ENCODE data around the gene EDEM2. TPM values are rescaled to one million over a fixed set of nuclear protein-coding genes. Genes with fewer than 3 reads are reported as not detected.
"Not testable (repeated sequence)": the region's sequence is repeated elsewhere in the genome, so short reads cannot be mapped to it uniquely, and the experiment has no call there.

The EDEM2 gene
- total RNA-seq, 2 experiments from 2014 or later: 23.9 to 25.6 TPM

DNA sequence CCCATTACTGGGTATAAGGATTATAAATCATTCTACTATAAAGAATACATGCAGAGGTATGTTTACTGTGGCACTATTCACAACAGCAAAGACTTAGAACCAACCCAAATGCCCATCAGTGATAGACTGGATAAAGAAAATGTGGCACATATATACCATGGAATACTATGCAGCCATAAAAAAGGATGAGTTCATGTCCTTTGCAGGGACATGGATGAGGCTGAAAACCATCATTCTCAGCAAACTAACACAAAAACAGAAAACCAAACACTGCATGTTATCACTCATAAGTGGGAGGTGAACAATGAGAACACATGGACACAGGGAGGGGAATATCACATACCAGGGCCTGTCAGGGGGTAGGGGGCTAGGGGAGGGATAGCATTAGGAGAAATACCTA, 17.4 kb upstream of the EDEM2 start:
- H3K27me3 Mint-ChIP-seq; H3K27ac Mint-ChIP-seq; H3K4me3 Mint-ChIP-seq; H3K9me3 Mint-ChIP-seq (ENCODE audit: low read depth); DNase-seq; ATAC-seq; H3K36me3 Mint-ChIP-seq: not testable (repeated sequence)
- CTCF ChIA-PET: interaction anchor here (2.0 kb wide), 1 partner anchor 20 kb away, joined by 7 read pairs; no protein-coding TSS in a partner anchor
- H3K4me1 Mint-ChIP-seq: peaks cover 14% of the 10 kb centered on the region

DNA sequence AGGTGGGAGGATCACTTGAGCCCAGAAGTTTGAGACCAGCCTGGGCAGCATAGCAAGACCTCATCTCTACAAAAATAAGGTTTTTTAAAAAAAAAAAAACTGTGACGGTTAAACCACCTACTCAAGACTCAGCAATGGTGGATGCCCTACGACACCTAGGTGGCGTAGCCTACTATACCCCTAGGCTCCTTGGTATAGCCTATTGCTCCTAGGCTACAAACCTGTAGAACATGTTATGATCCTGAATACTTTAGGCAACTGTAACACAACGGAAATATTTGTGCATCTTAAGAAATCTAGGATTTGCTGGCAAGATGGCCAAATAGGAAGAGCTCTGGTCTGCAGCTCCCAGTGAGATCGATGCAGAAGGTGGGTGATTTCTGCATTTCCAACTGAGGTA, 13.2 kb upstream of the EDEM2 start:
- H3K4me1 Mint-ChIP-seq: peaks cover 14% of the 10 kb centered on the region
- not testable (repeated sequence) for ATAC-seq; DNase-seq; H3K36me3 Mint-ChIP-seq; H3K9me3 Mint-ChIP-seq (ENCODE audit: low read depth); H3K27me3 Mint-ChIP-seq; H3K4me3 Mint-ChIP-seq
- CTCF ChIA-PET: interaction anchor here (3.0 kb wide), 1 partner anchor 14 kb away, joined by 9 read pairs; the partner anchor contains the start of gene EDEM2
- H3K27ac Mint-ChIP-seq: peak overlapping the region; percentile 36

DNA sequence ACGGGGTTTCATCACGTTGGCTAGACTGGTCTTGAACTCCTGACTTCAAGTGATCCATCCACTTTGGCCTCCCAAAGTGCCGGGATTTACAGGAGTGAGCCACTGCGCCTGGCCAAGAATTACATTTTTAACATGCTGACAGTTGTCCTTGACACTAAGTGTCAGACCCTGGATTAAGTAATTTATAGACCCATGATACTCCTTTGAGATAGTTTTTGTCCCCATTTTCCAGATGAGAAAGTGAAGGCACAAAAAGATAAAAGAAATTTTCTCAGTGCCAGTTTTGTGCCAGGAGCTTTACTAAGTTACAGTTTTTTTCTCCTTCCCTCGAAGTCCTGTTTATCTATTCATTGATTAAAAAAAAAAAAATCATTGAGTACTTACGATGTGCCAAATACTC, 9.8 kb upstream of the EDEM2 start:
- Mint-ChIP-seq H3K36me3 (no peaks in the 10 kb centered on the region), H3K4me1 (peaks cover 13% of the 10 kb centered on the region), H3K9me3 (ENCODE audit: low read depth) (no peaks in the 10 kb centered on the region), H3K27ac (no peak overlapping the region), H3K4me3 (no peak overlapping the region), H3K27me3 (no peaks in the 10 kb centered on the region)
- DNase-seq (no peak), ATAC-seq (no peak)
- CTCF ChIA-PET: interaction anchor here (1.3 to 1.5 kb wide), 2 partner anchors 10 to 12 kb away, joined by 3 to 4 read pairs; partner anchors contain the start of gene EDEM2

DNA sequence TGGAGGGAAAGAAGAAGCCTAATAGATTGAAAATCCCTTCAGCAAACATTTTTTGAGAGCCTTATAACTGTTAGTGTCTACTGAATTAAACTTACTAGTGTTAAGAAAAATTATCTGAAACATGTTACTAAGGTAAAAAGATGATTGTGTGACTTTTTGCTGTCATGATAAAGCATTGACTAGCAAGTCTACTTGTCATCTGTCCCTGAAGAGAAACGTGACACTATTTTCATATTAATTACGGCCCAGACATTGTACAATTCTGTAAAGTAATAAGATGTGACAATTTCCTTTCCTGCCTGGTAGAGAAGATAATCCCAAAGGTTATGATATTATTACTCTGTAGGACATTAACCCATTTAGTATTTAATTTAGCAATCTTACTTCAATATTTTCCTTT, 8.8 kb upstream of the EDEM2 start:
- Mint-ChIP-seq H3K27ac (peak overlapping the region; percentile 33), H3K4me3 (no peak overlapping the region), H3K9me3 (ENCODE audit: low read depth) (no peaks in the 10 kb centered on the region), H3K27me3 (no peaks in the 10 kb centered on the region), H3K36me3 (no peaks in the 10 kb centered on the region), H3K4me1 (peaks cover 6% of the 10 kb centered on the region)
- DNase-seq (no peak), ATAC-seq (no peak)
- CTCF ChIA-PET: no interaction called here

DNA sequence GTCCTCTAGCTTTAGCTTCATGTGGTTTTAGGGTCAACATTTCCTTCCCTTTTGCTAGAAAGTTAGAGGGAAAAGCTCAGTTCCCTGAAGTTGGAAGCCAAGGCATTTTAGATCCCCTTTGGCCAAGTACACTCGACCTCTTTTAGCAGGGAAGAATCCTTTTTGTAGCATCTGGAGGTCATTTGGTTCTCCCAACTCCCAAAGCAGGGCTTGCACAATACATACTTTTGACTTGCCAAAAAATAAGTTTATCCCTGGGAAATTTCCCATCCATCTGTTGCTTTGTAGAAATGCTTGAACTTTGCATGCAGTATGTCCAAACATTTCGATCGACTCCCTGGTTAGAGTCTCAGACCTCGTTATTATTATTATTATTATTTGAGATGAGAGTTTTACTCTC, 4.6 kb upstream of the EDEM2 start:
- ATAC-seq (no peak), DNase-seq (no peak)
- CTCF ChIA-PET: interaction anchor here (1.0 kb wide), 1 partner anchor 38 kb away, joined by 3 read pairs; no protein-coding TSS in a partner anchor
- Mint-ChIP-seq H3K4me3 (no peak overlapping the region), H3K9me3 (ENCODE audit: low read depth) (no peaks in the 10 kb centered on the region), H3K27ac (no peak overlapping the region), H3K27me3 (no peaks in the 10 kb centered on the region), H3K4me1 (peaks cover 16% of the 10 kb centered on the region), H3K36me3 (no peaks in the 10 kb centered on the region)

DNA sequence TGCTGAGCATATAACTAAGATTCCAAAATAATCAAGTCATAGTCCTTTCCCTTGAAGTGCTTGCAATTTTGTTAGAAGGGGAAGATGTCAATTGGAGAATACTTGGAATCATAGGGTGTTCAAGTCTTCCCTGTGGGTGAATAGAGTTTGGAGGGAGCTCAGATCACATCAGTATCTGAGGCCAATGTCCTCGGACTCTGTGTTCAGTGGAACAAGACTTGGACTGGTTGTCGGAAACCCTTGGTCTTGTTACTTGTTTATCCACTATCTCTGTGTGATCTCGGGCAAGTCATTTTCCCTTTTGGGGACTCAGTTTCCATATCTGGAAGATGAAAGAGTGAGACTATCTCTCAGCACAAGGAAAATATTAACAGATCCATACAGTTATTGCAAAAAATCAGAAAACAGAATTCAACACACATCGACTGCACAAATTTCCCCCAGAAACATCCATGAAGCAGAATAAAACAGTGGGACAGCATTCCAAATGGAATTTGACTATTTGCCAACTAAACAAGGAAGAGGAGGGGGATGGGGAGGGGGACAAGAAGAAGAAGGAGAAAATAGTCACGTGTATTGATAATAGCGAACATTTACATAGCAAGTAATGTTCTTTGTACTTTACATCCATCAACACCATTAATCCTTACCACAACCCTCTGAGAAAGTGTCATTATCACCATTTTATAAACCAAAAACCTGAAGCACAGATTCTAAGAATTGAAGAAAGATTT, 3.9 kb upstream of the EDEM2 start:
- DNase-seq (no peak), ATAC-seq (no peak)
- no peaks in the 10 kb centered on the region for H3K27me3 Mint-ChIP-seq
- CTCF ChIA-PET: no interaction called here
- H3K27ac Mint-ChIP-seq: no peak overlapping the region
- H3K36me3 Mint-ChIP-seq: no peaks in the 10 kb centered on the region
- no peaks in the 10 kb centered on the region for H3K9me3 Mint-ChIP-seq (ENCODE audit: low read depth)
- no peak overlapping the region for H3K4me3 Mint-ChIP-seq
- peaks cover 19% of the 10 kb centered on the region for H3K4me1 Mint-ChIP-seq

DNA sequence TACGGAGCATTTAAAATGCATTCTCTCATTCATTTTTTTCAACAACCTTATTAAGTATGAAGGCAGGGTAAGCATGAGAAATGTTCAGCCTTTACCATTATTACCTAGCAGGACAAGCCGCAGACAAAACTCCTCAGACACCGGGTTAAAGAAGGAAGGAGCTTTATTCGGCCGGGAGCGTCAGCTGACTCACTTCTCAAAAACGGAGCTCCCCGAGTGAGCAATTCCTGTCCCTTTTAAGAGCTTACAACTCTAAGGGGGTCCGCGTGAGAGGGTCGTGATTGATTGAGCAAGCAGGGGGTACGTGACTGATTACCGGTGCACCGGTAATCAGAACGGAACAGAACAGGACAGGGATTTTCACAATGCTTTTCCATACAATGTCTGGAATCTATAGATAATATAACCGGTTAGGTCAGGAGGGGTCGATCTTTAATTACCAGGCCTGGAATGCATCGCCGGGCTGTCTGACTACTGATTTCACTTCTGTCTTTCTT, 487 bp upstream of the EDEM2 start:
- peak; percentile 24 for ATAC-seq
- Mint-ChIP-seq H3K4me1 (peaks cover 31% of the 10 kb centered on the region), H3K27ac (peak overlapping the region; percentile 90)

DNA sequence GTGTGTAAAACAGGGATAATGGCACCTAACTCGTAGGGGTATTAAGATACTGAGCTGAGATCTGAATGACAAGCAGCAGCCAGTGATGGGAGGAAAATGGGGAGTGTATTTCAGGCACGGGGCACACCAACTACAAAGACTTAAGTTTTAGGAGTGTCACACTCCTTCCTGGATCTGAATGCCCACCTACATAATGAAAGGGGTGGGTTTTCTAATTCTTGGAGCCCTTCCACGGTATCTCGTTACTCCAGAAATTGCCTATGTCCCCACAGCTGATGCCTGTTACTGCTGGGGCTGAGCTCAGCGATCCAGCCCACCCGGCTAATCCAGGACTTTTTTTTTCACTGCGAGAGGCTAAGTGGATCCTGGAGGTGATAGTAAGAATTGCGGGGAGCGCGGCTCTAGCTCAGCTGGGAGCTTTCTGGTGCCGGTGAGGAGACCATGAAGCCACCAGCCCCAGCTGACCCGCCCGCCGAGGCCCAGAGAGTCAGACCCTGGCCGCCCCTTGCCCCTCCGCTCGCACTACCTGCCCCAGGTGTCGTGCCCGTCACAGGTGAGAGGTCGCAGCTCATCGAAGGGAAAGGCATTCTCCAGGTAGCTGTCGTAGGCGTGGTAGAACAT, 727 bp downstream of the EDEM2 start:
- peak overlapping the region; percentile 93 for H3K4me3 Mint-ChIP-seq
- no peaks in the 10 kb centered on the region for H3K27me3 Mint-ChIP-seq
- peak overlapping the region; percentile 90 for H3K27ac Mint-ChIP-seq
- ATAC-seq: peak; percentile 18
- peaks cover 31% of the 10 kb centered on the region for H3K4me1 Mint-ChIP-seq
- peaks cover 7% of the 10 kb centered on the region for H3K36me3 Mint-ChIP-seq
- H3K9me3 Mint-ChIP-seq (ENCODE audit: low read depth): no peaks in the 10 kb centered on the region
- CTCF ChIA-PET: interaction anchor here (0.8 to 3.9 kb wide), 23 partner anchors 11 to 301 kb away, joined by 3 to 35 read pairs (median 4); partner anchors contain the start of genes GGT7, MMP24OS and PROCR
- DNase-seq: peak; percentile 49

More for the DNA sequence above, 487 bp upstream of the EDEM2 start:
- H3K27me3 Mint-ChIP-seq; DNase-seq; H3K9me3 Mint-ChIP-seq (ENCODE audit: low read depth); H3K36me3 Mint-ChIP-seq: not testable (repeated sequence)
- H3K4me3 Mint-ChIP-seq: peak overlapping the region; percentile 93
- CTCF ChIA-PET: interaction anchor here (0.6 to 3.9 kb wide), 18 partner anchors 9 to 300 kb away, joined by 3 to 35 read pairs (median 4); partner anchors contain the start of gene MMP24OS

DNA sequence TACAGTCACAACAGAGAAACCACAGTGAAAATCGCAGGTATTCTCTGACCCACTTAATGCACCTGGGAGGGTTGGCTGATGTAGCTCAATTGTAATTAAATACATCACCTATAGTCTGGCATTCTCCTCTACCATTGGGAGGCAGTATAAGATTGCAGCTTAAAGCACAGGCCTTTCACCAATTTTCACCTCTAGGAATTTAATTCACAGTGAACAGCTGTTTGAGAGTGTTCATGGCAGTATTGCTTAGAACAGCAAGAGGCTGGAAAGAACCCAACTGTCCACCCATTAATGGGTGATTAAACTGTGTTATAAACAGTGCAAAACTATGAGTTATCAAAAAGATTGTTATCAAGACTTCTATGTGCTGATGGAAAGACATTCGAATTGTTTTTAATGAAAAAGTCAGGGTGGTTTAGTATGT, 2.0 kb downstream of the EDEM2 start:
- H3K9me3 Mint-ChIP-seq (ENCODE audit: low read depth): no peaks in the 10 kb centered on the region
- peaks cover 31% of the 10 kb centered on the region for H3K4me1 Mint-ChIP-seq
- peak overlapping the region; percentile 65 for H3K27ac Mint-ChIP-seq
- H3K36me3 Mint-ChIP-seq: peaks cover 14% of the 10 kb centered on the region
- H3K4me3 Mint-ChIP-seq: peak overlapping the region; percentile 62
- ATAC-seq (peak; percentile 24), DNase-seq (no peak)
- no peaks in the 10 kb centered on the region for H3K27me3 Mint-ChIP-seq
- CTCF ChIA-PET: interaction anchor here (0.6 to 3.9 kb wide), 30 partner anchors 11 to 312 kb away, joined by 3 to 39 read pairs (median 4); partner anchors contain the start of genes EIF6, GGT7, MMP24OS and PROCR

DNA sequence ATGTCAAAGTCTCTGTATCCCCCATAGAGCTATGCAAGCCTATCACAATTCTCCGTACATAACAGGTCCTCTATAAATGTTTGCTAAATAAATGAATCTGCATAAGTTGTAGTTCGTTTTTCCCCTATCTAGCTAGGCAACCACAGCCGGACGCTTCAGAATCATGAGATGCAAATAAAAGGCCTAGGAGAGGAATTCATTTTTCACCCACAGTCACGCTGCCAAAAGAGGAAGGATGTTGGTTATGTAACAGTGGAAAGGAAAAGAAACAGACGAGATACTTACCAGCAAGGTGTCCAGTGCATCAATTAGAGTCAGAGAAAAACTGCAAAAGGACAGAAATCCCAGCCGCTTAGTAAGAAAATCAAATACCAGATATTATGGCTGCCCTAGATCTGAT, 2.4 kb downstream of the EDEM2 start:
- Mint-ChIP-seq H3K9me3 (ENCODE audit: low read depth) (no peaks in the 10 kb centered on the region), H3K27ac (no peak overlapping the region), H3K27me3 (no peaks in the 10 kb centered on the region), H3K4me3 (no peak overlapping the region), H3K36me3 (peaks cover 17% of the 10 kb centered on the region), H3K4me1 (peaks cover 31% of the 10 kb centered on the region)
- no peak for ATAC-seq
- DNase-seq: no peak
- CTCF ChIA-PET: interaction anchor here (0.6 to 3.9 kb wide), 30 partner anchors 11 to 311 kb away, joined by 3 to 39 read pairs (median 4); partner anchors contain the start of genes EIF6, GGT7, MMP24OS and PROCR

DNA sequence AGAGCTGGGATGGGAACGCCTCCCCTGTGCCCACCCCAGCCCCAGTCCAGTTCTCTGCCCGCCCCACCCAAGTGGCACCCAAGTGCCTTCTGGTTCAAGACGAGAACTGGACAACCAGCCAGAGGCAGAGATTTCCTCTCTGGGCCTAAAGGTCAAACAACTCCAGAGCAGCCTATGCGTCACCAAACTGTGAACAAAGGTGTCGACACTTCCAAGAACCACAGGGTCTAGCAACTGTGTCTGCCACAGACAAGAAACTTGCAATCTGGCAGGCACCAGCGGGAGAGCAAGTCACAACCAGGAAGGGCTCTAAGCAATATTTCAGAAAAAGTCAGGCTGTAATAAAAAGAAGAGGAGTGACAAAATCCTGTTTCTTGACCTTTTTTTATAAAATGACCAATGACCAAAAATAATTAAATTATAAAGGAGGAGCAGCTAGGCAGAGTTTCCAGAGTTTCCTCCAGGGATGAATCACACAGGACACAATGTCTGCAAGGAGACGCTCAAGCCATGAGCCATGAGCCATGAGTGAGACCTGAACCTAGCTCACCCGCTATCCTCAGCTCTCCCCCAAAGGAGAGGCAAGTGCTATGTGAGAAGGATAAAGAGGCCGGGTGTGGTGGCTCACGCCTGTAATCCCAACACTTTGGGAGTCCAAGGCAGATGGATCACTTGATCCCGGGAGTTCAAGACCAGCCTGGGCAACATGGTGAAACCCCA, 11.1 kb downstream of the EDEM2 start:
- DNase-seq (no peak), ATAC-seq (no peak)
- CTCF ChIA-PET: interaction anchor here (0.8 kb wide), 1 partner anchor 84 kb away, joined by 3 read pairs; no protein-coding TSS in a partner anchor
- no peaks in the 10 kb centered on the region for H3K9me3 Mint-ChIP-seq (ENCODE audit: low read depth)
- H3K27me3 Mint-ChIP-seq: no peaks in the 10 kb centered on the region
- peaks cover 28% of the 10 kb centered on the region for H3K36me3 Mint-ChIP-seq
- H3K4me1 Mint-ChIP-seq: peaks cover 2% of the 10 kb centered on the region
- H3K4me3 Mint-ChIP-seq: no peak overlapping the region
- H3K27ac Mint-ChIP-seq: no peak overlapping the region

DNA sequence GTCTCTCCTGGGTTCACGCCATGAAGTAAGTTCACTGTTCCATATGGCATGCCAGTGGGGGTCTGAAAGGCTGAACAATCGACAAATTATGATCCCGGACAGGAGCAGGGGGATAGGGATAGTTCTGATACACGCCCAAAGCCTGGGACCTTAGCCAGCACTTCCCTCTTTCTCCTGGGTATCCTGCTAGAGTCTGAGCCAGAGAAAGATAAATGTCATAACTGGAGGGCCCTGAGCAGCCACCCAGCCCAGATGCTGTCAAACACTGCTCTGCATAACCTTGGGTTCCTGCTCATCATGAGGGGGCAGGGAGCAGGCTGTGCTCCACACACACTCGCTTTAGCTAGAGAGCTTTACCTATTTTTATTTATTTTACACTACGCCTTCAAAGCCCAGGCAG, 12.3 kb downstream of the EDEM2 start:
- Mint-ChIP-seq H3K4me1 (peaks cover 2% of the 10 kb centered on the region), H3K9me3 (ENCODE audit: low read depth) (no peaks in the 10 kb centered on the region), H3K27me3 (no peaks in the 10 kb centered on the region), H3K36me3 (peaks cover 23% of the 10 kb centered on the region), H3K27ac (no peak overlapping the region), H3K4me3 (no peak overlapping the region)
- CTCF ChIA-PET: interaction anchor here (1.7 kb wide), 1 partner anchor 10 kb away, joined by 4 read pairs; no protein-coding TSS in a partner anchor
- no peak for DNase-seq
- ATAC-seq: no peak

DNA sequence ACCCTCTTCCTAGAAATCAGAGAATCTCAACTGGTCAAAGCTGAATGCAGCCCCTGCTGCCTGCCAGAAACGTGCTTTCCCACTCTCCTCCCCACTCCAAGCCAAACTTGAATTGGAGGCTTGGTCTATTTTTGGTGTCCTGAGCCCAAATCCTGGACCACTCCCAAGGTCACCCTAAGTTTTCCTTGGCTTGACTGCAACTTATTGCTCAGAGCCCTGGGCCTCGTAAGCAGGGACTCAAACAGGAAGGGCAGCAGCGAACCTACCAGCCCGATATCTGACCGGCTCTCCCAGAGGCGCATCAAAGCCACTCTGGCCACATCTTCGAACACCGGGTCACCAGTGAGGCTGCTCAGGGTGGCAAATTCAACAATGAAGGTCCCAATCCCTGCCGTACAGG, 12.7 kb downstream of the EDEM2 start:
- H3K9me3 Mint-ChIP-seq (ENCODE audit: low read depth): no peaks in the 10 kb centered on the region
- H3K27me3 Mint-ChIP-seq: no peaks in the 10 kb centered on the region
- H3K36me3 Mint-ChIP-seq: peaks cover 24% of the 10 kb centered on the region
- H3K27ac Mint-ChIP-seq: no peak overlapping the region
- H3K4me3 Mint-ChIP-seq: no peak overlapping the region
- DNase-seq: no peak
- CTCF ChIA-PET: interaction anchor here (1.7 kb wide), 1 partner anchor 11 kb away, joined by 4 read pairs; no protein-coding TSS in a partner anchor
- ATAC-seq: no peak
- H3K4me1 Mint-ChIP-seq: peaks cover 4% of the 10 kb centered on the region
